K562 (cell line): Measurements from ENCODE around the gene LZTS3. TPM values are rescaled to one million over a fixed set of nuclear protein-coding genes. Genes with fewer than 3 reads are reported as not detected.

Experiments used
- CSDE1 ChIP-seq, 2 experiments: fragments of 450-650 bp; IDR thresholded peaks; 2 replicates each; pipeline ENCODE4 v1.6.1; 2016; ENCODE audit warnings: mild to moderate bottlenecking in 1 of 2
- ELK3 ChIP-seq: fragments of 450-650 bp; formaldehyde crosslinking; IDR thresholded peaks from 2 replicates; pipeline ENCODE4 v1.4.0; 2020; ENCODE audit warnings: mild to moderate bottlenecking
- FOSL1 ChIP-seq: fragments of 200-800 bp; sonication (Bioruptor generic); conservative IDR thresholded peaks from 2 replicates; pipeline ENCODE4 v1.6.1; 2016; ENCODE audit warnings: missing genetic modification characterization, missing compliant biosample characterization
- FOXK2 ChIP-seq, 2 experiments: fragments of 450-650 bp; IDR thresholded peaks in 1 of 2; conservative IDR thresholded peaks in 1 of 2; 2 replicates each; pipeline ENCODE4 v1.6.1; 2016; ENCODE audit warnings: low read depth in 2 of 2, mild to moderate bottlenecking in 1 of 2
- GATA2 ChIP-seq: sonication (generic); formaldehyde crosslinking; IDR thresholded peaks from 2 replicates; pipeline ENCODE4 v1.4.0; 2020; ENCODE audit warnings: mild to moderate bottlenecking, missing genetic modification reagents
- ILF3 ChIP-seq: fragments of 450-650 bp; IDR thresholded peaks from 2 replicates; pipeline ENCODE4 v1.6.1; 2018; ENCODE audit warnings: antibody characterized with exemption, mild to moderate bottlenecking, moderate library complexity, borderline replicate concordance
- KAT7 ChIP-seq: sonication (generic); formaldehyde crosslinking; IDR thresholded peaks from 2 replicates; pipeline ENCODE4 v1.8.0; 2022; ENCODE audit warnings: missing genetic modification reagents, mild to moderate bottlenecking, borderline replicate concordance
- MYNN ChIP-seq, 2 experiments: sonication (generic); formaldehyde crosslinking in 1 of 2; IDR thresholded peaks; 2 replicates each; pipeline versions ENCODE4 v1.5.0 to v1.6.1; 2016 to 2020; ENCODE audit warnings: antibody characterized with exemption in 1 of 2, missing genetic modification reagents in 1 of 2
- PHB2 ChIP-seq: fragments of 450-650 bp; IDR thresholded peaks from 2 replicates; pipeline ENCODE4 v1.6.1; 2017; ENCODE audit warnings: low read depth
- RAD51 ChIP-seq: fragments of 450-650 bp; IDR thresholded peaks from 2 replicates; pipeline ENCODE4 v1.7.1; 2016; ENCODE audit warnings: low read depth, mild to moderate bottlenecking, borderline replicate concordance
- REST ChIP-seq, 2 experiments: fragments of 450-650 bp; formaldehyde crosslinking in 1 of 2; IDR thresholded peaks; 2 replicates each; pipeline versions ENCODE4 v1.4.0 to v1.6.1; 2014 to 2020; ENCODE audit warnings: mild to moderate bottlenecking in 2 of 2, borderline replicate concordance in 1 of 2, low read depth in 1 of 2
- SAP30 ChIP-seq: fragments of 200-600 bp; sonication (generic); IDR thresholded peaks from 2 replicates; pipeline ENCODE4 v1.6.1; 2012; ENCODE audit warnings: borderline replicate concordance, low read depth, mild to moderate bottlenecking, moderate library complexity, low read length, control low read depth, inconsistent platforms; ENCODE audit not compliant: insufficient read depth, poor library complexity, severe bottlenecking
- SP1 ChIP-seq: sonication (generic); formaldehyde crosslinking; IDR thresholded peaks from 2 replicates; pipeline ENCODE4 v1.8.1; 2022; ENCODE audit warnings: mild to moderate bottlenecking, missing genetic modification reagents
- STAT5B ChIP-seq: fragments of 250-450 bp; sonication (Bioruptor Pico); IDR thresholded peaks from 2 replicates; pipeline ENCODE4 v1.8.0; 2021; ENCODE audit warnings: mild to moderate bottlenecking, inconsistent platforms
- TBL1XR1 ChIP-seq, 2 experiments: IDR thresholded peaks; 2 replicates each; pipeline ENCODE4 v1.6.1; 2012; ENCODE audit warnings: improper control_type of control experiment in 2 of 2, low read length in 2 of 2, mild to moderate bottlenecking in 1 of 2
- ZNF140 ChIP-seq: fragments of 250-450 bp; sonication (Bioruptor Pico); IDR thresholded peaks from 2 replicates; pipeline ENCODE4 v1.8.0; 2021; ENCODE audit warnings: moderate library complexity, mild to moderate bottlenecking, inconsistent platforms
- ZNF75A ChIP-seq: fragments of 450-650 bp; formaldehyde crosslinking; IDR thresholded peaks from 2 replicates; pipeline ENCODE4 v1.4.0; 2020; ENCODE audit warnings: mild to moderate bottlenecking
- polyA plus RNA-seq, 8 experiments: library from polyadenylated mRNA; depleted of rRNA in 4 of 8; stranded (reverse) in 5 of 8; unstranded in 3 of 8; fragments of >200 nt; fragmentation: Nextera tagmentation in 2 of 8; fragmentation: Illumina TruSeq in 1 of 8; extraction: Ambion mirVana in 2 of 8; extraction: Trizol in 1 of 8; gene quantifications; 2 replicates each; pipeline versions ENCODE4 v1.2.1 to v1.2.3, GENCODE V29; 2011 to 2014; ENCODE audit warnings: inconsistent platforms in 1 of 8, missing spikeins in 1 of 8
- total RNA-seq, 7 experiments: library from RNA; depleted of rRNA in 6 of 7; stranded (reverse); fragments of >200 nt in 6 of 7; fragmentation: Illumina TruSeq in 2 of 7; extraction: Trizol in 2 of 7; gene quantifications; 2 replicates each; pipeline versions ENCODE4 v1.2.1 to v1.2.3, GENCODE V29; 2011 to 2021; ENCODE audit warnings: low replicate concordance in 1 of 7
- TF ChIP-seq, protein P1 (sequence below): sonication (generic); formaldehyde crosslinking; IDR thresholded peaks from 2 replicates; pipeline ENCODE4 v1.8.0; 2022; ENCODE audit warnings: missing genetic modification reagents, mild to moderate bottlenecking, borderline replicate concordance

Gene LZTS3
- total and polyA plus RNA-seq, 9 of the 15 experiments (the other 6 are each of a cell fraction or from before 2014, with no cell fraction given), result 0.07 to 2.9 (median 2.0) TPM

DNA sequence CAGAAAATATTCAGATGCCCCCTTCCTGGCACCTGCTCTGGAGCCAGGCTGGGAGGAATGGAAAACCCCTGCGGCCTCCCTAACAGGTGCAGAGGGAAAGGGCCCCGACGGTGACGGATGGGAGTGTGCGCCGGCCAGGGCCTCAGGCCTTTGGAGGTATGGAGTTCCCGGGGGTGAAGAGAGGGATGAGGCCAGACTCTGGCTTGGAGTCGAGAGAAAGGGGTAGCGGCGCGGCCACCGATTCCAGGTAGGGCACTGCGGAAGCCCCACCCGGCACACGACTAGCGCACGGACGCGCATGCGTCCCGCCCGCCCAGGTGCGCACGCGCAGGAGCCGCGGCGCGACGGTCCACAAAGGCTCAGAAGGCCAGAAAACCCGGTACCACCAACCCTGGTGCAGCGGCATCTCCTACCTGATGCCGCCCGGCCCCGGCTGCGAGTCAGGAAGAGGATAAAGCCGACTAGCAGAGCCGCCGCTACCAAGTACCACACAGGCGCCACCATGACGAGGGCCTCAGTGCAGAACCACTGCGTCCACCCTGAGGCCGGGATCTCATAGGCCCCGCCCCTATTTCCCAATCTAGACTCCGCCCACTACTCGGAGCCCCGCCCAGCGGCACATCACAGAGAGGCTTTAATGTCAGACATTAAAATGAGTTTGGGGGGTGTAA lies 30.9 kb upstream of the LZTS3 start, which contains the start of gene DDRGK1 (continued):
- no peak for TF ChIP-seq FOSL1 (tag)
- no peak for TF ChIP-seq ZNF140
- TF ChIP-seq ILF3, result no peak
- TF ChIP-seq ZNF75A (CRISPR knock-in tag), result no peak
- TF ChIP-seq SAP30, result no peak
- TF ChIP-seq, protein P1, sequence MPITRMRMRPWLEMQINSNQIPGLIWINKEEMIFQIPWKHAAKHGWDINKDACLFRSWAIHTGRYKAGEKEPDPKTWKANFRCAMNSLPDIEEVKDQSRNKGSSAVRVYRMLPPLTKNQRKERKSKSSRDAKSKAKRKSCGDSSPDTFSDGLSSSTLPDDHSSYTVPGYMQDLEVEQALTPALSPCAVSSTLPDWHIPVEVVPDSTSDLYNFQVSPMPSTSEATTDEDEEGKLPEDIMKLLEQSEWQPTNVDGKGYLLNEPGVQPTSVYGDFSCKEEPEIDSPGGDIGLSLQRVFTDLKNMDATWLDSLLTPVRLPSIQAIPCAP (CRISPR knock-in tag), result no peak
- TF ChIP-seq FOXK2 (conservative IDR thresholded peaks at IDR 0.05 in 1 of 2, IDR thresholded peaks at IDR 0.05 in 1 of 2; ENCODE audit: low read depth in 2 of 2), result no peak
- TF ChIP-seq KAT7 (CRISPR knock-in tag), result no peak
- TF ChIP-seq SP1 (CRISPR knock-in tag), result peak; percentile 94
- no peak for TF ChIP-seq CSDE1 (IDR thresholded peaks at IDR 0.05)
- no peak for TF ChIP-seq RAD51
- no peak for TF ChIP-seq MYNN (IDR thresholded peaks at IDR 0.05)
- TF ChIP-seq MYNN (CRISPR knock-in tag; IDR thresholded peaks at IDR 0.05), result no peak
- TF ChIP-seq PHB2, result no peak
- no peak for TF ChIP-seq ELK3
- TF ChIP-seq REST (IDR thresholded peaks at IDR 0.05; ENCODE audit: borderline replicate concordance), result no peak
- no peak for TF ChIP-seq REST (CRISPR knock-in tag; IDR thresholded peaks at IDR 0.05; ENCODE audit: low read depth)
- TF ChIP-seq TBL1XR1 (IDR thresholded peaks at IDR 0.05; ENCODE audit: low read length in 2 of 2), result no peak
- TF ChIP-seq GATA2 (CRISPR knock-in tag), result no peak
- TF ChIP-seq STAT5B, result no peak
